ENCODE measurements around the gene CRACR2B.

Gene CRACR2B

DNA sequence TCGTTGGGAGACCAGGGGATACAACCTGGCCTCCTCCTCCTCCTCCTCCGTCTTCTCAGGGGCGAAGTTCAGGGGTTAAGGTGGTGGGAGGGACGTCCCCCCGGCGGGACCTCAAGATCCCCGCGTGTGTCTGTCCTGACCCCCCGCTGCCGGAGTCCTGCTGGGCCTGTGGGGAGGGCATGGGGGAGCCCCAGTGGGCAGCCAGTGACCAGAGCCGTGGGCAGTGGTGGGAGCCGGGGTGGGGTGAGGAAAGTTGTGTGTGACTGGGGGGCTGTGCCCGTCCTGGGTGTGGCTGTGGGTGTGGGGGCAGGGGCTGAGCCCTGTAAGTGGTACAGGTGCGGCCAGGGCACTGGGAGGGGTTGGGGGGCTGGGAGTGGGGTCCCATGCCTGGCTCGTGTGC is 25.0 kb downstream of the CRACR2B start:
- TF ChIP-seq EZH2phosphoT487 (conservative IDR thresholded peaks at IDR 0.05; ENCODE audit: low read length): no peak
- TF ChIP-seq, protein P1, sequence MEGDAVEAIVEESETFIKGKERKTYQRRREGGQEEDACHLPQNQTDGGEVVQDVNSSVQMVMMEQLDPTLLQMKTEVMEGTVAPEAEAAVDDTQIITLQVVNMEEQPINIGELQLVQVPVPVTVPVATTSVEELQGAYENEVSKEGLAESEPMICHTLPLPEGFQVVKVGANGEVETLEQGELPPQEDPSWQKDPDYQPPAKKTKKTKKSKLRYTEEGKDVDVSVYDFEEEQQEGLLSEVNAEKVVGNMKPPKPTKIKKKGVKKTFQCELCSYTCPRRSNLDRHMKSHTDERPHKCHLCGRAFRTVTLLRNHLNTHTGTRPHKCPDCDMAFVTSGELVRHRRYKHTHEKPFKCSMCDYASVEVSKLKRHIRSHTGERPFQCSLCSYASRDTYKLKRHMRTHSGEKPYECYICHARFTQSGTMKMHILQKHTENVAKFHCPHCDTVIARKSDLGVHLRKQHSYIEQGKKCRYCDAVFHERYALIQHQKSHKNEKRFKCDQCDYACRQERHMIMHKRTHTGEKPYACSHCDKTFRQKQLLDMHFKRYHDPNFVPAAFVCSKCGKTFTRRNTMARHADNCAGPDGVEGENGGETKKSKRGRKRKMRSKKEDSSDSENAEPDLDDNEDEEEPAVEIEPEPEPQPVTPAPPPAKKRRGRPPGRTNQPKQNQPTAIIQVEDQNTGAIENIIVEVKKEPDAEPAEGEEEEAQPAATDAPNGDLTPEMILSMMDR (IDR thresholded peaks at IDR 0.05; ENCODE audit: insufficient read depth, low read length, poor library complexity, severe bottlenecking): no peak
- Histone ChIP-seq H3K27ac (ENCODE audit: low read depth, low read length) (no peak overlapping the region), H3K4me3 (ENCODE audit: insufficient read depth, low read length, poor library complexity, severe bottlenecking) (no peak overlapping the region), H3K4me2 (ENCODE audit: low read depth, low read length, poor library complexity, severe bottlenecking) (no peak overlapping the region), H3K79me2 (ENCODE audit: insufficient read depth, low read length) (no peaks in the 10 kb centered on the region), H3K9me2 (replicated peaks; ENCODE audit: insufficient read depth, low read length) (no peaks in the 10 kb centered on the region), H3K9me3 (ENCODE audit: insufficient read depth, low read length) (no peaks in the 10 kb centered on the region), H3F3A (ENCODE audit: insufficient read depth) (no peaks in the 10 kb centered on the region), H2AFZ (ENCODE audit: low read depth, low read length, severe bottlenecking) (no peak overlapping the region), H3K36me3 (ENCODE audit: low read length) (no peaks in the 10 kb centered on the region), H3K27me3 (ENCODE audit: low read length) (no peaks in the 10 kb centered on the region), H4K20me1 (ENCODE audit: low read depth, low read length) (no peaks in the 10 kb centered on the region), H3K9ac (ENCODE audit: low read length) (no peak overlapping the region)

- Histone ChIP-seq H2AFZ (ENCODE audit: low read depth, low read length, severe bottlenecking) (no peak overlapping the region), H3K4me3 (ENCODE audit: insufficient read depth, low read length, poor library complexity, severe bottlenecking) (no peak overlapping the region), H3K79me2 (ENCODE audit: insufficient read depth, low read length) (no peaks in the 10 kb centered on the region), H3K36me3 (ENCODE audit: low read length) (no peaks in the 10 kb centered on the region), H3K4me2 (ENCODE audit: low read depth, low read length, poor library complexity, severe bottlenecking) (no peak overlapping the region), H4K20me1 (ENCODE audit: low read depth, low read length) (no peaks in the 10 kb centered on the region), H3K9me3 (ENCODE audit: insufficient read depth, low read length) (no peaks in the 10 kb centered on the region), H3K9me2 (replicated peaks; ENCODE audit: insufficient read depth, low read length) (no peaks in the 10 kb centered on the region), H3F3A (ENCODE audit: insufficient read depth) (no peaks in the 10 kb centered on the region), H3K9ac (ENCODE audit: low read length) (no peak overlapping the region), H3K27ac (ENCODE audit: low read depth, low read length) (no peak overlapping the region), H3K27me3 (ENCODE audit: low read length) (no peaks in the 10 kb centered on the region)
- TF ChIP-seq, protein P1 (IDR thresholded peaks at IDR 0.05; ENCODE audit: insufficient read depth, low read length, poor library complexity, severe bottlenecking): no peak
- no peak for TF ChIP-seq EZH2phosphoT487 (conservative IDR thresholded peaks at IDR 0.05; ENCODE audit: low read length)
Measured at GRCh38 chr11:853682-854448, 26.1 kb downstream of the CRACR2B start.

GRCh38 chr11:854601-855329 is 27.0 kb downstream of the CRACR2B start:
- no peaks in the 10 kb centered on the region for H3K36me3 ChIP-seq (ENCODE audit: low read length)
- H3F3A ChIP-seq (ENCODE audit: insufficient read depth): no peaks in the 10 kb centered on the region
- no peak overlapping the region for H3K4me3 ChIP-seq (ENCODE audit: insufficient read depth, low read length, poor library complexity, severe bottlenecking)
- no peaks in the 10 kb centered on the region for H3K27me3 ChIP-seq (ENCODE audit: low read length)
- no peaks in the 10 kb centered on the region for H3K9me3 ChIP-seq (ENCODE audit: insufficient read depth, low read length)
- H3K27ac ChIP-seq (ENCODE audit: low read depth, low read length): no peak overlapping the region
- TF ChIP-seq, protein P1 (IDR thresholded peaks at IDR 0.05; ENCODE audit: insufficient read depth, low read length, poor library complexity, severe bottlenecking): no peak
- no peak for TF ChIP-seq EZH2phosphoT487 (conservative IDR thresholded peaks at IDR 0.05; ENCODE audit: low read length)
- H4K20me1 ChIP-seq (ENCODE audit: low read depth, low read length): no peaks in the 10 kb centered on the region
- H2AFZ ChIP-seq (ENCODE audit: low read depth, low read length, severe bottlenecking): no peak overlapping the region
- H3K9ac ChIP-seq (ENCODE audit: low read length): no peak overlapping the region
- no peaks in the 10 kb centered on the region for H3K79me2 ChIP-seq (ENCODE audit: insufficient read depth, low read length)
- no peak overlapping the region for H3K4me2 ChIP-seq (ENCODE audit: low read depth, low read length, poor library complexity, severe bottlenecking)
- no peaks in the 10 kb centered on the region for H3K9me2 ChIP-seq (replicated peaks; ENCODE audit: insufficient read depth, low read length)
